ENCODE measurements around the gene MT1A.

DNA sequence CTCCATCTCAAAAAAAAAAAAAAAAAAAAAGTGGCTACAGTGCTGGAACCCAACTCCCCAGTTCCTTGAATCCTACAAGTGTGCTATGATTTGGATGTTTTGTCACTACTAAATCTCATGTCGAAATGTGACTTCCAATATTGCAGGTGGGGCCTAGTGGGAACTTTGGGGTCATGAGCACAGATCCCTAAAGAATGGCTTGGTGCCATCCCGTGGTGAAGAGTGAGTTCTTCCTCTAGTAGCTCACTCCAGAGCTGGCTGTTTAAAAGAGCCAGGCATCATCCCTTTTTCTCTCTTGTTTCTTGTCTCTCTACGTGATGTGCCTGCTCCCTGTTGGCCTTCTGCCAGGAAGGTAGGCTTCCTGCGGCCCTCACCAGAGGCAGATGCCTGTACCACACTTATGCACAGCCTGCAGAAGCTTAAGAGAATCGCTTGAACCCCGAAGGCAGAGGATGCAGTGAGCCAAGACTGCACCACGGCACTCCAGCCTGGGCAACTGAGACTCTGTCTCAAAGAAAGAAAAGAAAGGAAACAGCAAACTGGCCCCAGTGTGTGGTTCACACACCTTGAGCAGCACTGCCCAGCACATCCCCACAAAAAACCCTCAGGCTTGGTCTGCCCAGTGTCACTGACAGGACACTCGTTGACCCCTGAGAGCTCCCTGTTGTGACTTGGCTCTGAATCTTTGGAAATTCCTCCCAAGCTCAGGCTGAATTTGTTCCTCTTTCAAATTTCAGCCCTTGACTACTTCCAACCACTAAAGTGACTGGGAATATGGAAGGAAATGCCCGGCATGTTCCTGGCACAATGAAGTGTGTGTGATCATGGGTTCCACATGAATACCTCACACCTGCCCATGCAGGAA lies 9.7 kb upstream of the MT1A start:
- TF ChIP-seq GTF2F1 (IDR thresholded peaks at IDR 0.05; ENCODE audit: borderline replicate concordance, low read depth, low read length) = no peak
- no peak for TF ChIP-seq JUN (IDR thresholded peaks at IDR 0.05; ENCODE audit: low read depth, low read length)
- TF ChIP-seq, protein P1, sequence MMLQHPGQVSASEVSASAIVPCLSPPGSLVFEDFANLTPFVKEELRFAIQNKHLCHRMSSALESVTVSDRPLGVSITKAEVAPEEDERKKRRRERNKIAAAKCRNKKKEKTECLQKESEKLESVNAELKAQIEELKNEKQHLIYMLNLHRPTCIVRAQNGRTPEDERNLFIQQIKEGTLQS (IDR thresholded peaks at IDR 0.05; ENCODE audit: insufficient read depth, low read depth, low read length) = no peak
- TF ChIP-seq EP300 (IDR thresholded peaks at IDR 0.05; ENCODE audit: borderline replicate concordance in 1 of 2, low read depth in 2 of 2, low read length in 2 of 2) = no peak
- no peak for TF ChIP-seq CREB1 (IDR thresholded peaks at IDR 0.05)

Measured in H1 (cell line).